ENCODE results near the gene C6orf141.
"Not testable (repeated sequence)": the region's sequence is repeated elsewhere in the genome, so short reads cannot be mapped to it uniquely, and the experiment has no call there.

The C6orf141 gene

GRCh38 chr6:49576618-49577017 lies 26.1 kb downstream of the C6orf141 start:
- Histone ChIP-seq H3K36me3 (ENCODE audit: control insufficient read depth, insufficient read depth, low read length) (no peaks in the 10 kb centered on the region), H3K27me3 (replicated peaks; ENCODE audit: control insufficient read depth, insufficient read depth, low read length) (no peaks in the 10 kb centered on the region), H3K4me3 (replicated peaks; ENCODE audit: low read depth, low read length) (no peak overlapping the region)
- TF ChIP-seq CTCF (IDR thresholded peaks at IDR 0.05; ENCODE audit: insufficient read depth, low read length, poor library complexity, severe bottlenecking): no peak
- DNase-seq (ENCODE audit: extremely low read depth, insufficient read length): no peak

GRCh38 chr6:49579649-49580048 lies 29.2 kb downstream of the C6orf141 start:
- H3K36me3 ChIP-seq (ENCODE audit: control insufficient read depth, insufficient read depth, low read length): no peaks in the 10 kb centered on the region
- no peak for TF ChIP-seq CTCF (IDR thresholded peaks at IDR 0.05; ENCODE audit: insufficient read depth, low read length, poor library complexity, severe bottlenecking)

GRCh38 chr6:49582529-49582928 lies 32.1 kb downstream of the C6orf141 start:
- TF ChIP-seq CTCF (IDR thresholded peaks at IDR 0.05; ENCODE audit: insufficient read depth, low read length, poor library complexity, severe bottlenecking): no peak
- H3K36me3 ChIP-seq (ENCODE audit: control insufficient read depth, insufficient read depth, low read length): no peaks in the 10 kb centered on the region
- H3K27me3 ChIP-seq (replicated peaks; ENCODE audit: control insufficient read depth, insufficient read depth, low read length): no peaks in the 10 kb centered on the region
- H3K4me3 ChIP-seq (replicated peaks; ENCODE audit: low read depth, low read length): no peak overlapping the region
- no peak for DNase-seq (ENCODE audit: extremely low read depth, insufficient read length)

More at GRCh38 chr6:49579649-49580048, 29.2 kb downstream of the C6orf141 start:
- Histone ChIP-seq H3K27me3 (replicated peaks; ENCODE audit: control insufficient read depth, insufficient read depth, low read length) (no peaks in the 10 kb centered on the region), H3K4me3 (replicated peaks; ENCODE audit: low read depth, low read length) (no peak overlapping the region)
- no peak for DNase-seq (ENCODE audit: extremely low read depth, insufficient read length)

GRCh38 chr6:49587262-49587661 lies 36.8 kb downstream of the C6orf141 start:
- not testable (repeated sequence) for H3K4me3 ChIP-seq (replicated peaks; ENCODE audit: low read depth, low read length); H3K27me3 ChIP-seq (replicated peaks; ENCODE audit: control insufficient read depth, insufficient read depth, low read length); H3K36me3 ChIP-seq (ENCODE audit: control insufficient read depth, insufficient read depth, low read length); DNase-seq (ENCODE audit: extremely low read depth, insufficient read length)
